GM12873 (cell line): ENCODE data around the gene ANKRD13C.

ENCODE experiments used
- TF ChIP-seq, protein P1 (sequence below): IDR thresholded peaks from 2 replicates; pipeline ENCODE4 v1.5.1; 2012; ENCODE audit warnings: low read depth, mild to moderate bottlenecking, moderate library complexity, low read length, control low read depth; ENCODE audit not compliant: insufficient read depth; ENCODE audit errors: missing control alignments

ANKRD13C gene

DNA sequence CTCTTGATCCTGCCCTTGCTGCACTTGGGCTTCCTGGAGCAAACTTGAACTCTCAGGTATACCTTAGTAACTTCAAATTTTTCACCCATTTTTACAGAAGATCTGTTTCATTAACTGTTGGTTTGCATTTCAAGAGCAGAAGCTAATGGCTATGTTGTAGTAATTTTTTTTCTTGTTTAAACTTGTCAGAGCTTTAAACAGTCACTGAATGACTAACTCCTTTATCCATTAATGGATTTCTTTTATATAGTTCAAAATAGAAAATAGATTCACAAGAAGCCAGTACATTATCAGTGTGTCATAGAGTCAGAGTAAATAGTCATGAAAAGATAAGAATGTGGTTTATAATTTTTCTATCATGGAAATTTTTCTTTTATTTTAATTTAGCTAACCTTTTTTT is 119.8 kb downstream of the ANKRD13C start:
- TF ChIP-seq, protein P1, sequence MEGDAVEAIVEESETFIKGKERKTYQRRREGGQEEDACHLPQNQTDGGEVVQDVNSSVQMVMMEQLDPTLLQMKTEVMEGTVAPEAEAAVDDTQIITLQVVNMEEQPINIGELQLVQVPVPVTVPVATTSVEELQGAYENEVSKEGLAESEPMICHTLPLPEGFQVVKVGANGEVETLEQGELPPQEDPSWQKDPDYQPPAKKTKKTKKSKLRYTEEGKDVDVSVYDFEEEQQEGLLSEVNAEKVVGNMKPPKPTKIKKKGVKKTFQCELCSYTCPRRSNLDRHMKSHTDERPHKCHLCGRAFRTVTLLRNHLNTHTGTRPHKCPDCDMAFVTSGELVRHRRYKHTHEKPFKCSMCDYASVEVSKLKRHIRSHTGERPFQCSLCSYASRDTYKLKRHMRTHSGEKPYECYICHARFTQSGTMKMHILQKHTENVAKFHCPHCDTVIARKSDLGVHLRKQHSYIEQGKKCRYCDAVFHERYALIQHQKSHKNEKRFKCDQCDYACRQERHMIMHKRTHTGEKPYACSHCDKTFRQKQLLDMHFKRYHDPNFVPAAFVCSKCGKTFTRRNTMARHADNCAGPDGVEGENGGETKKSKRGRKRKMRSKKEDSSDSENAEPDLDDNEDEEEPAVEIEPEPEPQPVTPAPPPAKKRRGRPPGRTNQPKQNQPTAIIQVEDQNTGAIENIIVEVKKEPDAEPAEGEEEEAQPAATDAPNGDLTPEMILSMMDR = no peak

DNA sequence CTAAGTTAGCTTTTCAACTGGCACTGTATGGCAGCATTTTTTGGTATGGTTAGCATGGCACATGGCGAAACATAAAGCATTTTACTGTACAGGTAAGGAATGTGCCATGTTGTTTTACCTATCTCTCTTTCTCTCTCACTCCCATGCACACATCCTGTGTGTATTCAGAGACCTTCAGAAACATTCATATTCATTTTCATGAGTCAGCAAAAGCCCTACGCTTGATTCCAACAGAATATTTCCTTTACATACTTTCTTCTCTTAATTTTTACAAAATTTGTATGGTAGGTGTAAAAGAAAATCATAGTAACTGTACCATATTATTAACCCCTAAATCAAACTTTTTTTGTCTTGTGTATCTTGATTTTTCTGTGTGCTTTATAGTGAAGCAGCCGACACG is 123.0 kb downstream of the ANKRD13C start:
- TF ChIP-seq, protein P1 = no peak

DNA sequence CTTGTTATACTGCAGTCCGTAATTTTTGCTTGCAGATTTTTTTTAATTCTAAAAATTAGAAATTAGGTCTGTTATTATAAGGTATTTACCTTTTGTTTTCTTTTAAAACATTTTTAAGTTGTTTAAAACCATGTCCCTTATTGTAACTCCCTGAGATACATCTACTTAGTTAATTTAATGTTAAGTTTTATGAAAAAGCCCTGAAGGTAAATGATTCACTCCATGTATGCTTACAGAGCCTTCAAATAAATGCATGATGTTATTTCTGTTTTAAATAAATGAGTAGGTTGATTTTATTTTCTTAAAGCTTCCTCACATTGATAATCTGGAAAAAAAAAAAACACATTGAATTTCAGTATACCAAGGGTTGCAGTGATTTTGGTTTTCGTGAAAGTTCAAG is 125.9 kb downstream of the ANKRD13C start:
- TF ChIP-seq, protein P1 = no peak

DNA sequence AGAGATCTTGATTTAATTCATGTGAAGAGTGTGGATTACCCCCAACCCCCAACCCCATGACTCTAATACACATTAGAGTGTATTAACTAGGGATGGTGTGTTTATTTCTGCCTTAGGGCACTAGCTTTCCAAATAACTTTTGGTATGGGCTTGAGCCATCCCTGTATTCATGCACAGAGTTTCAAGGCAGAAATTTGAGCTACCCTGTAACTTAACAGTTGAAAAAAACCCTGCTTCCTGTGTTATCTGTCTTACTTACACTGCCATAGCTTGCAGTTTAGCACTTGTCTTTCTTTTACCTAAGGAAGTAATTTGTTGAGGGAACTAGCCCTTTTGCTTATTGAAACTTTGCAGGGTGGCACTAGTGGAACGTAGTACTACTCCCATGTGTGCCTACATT is 127.1 kb downstream of the ANKRD13C start:
- TF ChIP-seq, protein P1 = no peak

DNA sequence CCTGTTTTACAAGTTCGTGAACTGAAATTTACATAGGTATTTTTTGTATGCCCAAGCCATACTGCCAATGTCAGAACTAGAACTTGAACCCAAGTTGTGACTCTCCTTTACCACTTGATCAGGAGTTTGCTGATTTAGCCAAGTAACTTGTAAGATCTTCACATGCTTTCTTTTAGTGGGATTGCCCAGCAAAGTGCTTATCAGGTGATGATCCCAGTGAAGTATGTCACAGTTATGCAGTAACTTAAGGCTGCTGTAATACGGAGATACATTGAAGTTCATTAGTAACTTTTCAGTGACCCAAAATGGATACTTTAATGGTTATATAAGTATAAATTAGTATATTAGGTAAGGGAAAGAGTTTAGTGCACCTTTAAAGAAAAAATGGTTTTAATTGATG is 129.6 kb downstream of the ANKRD13C start:
- TF ChIP-seq, protein P1 = no peak

DNA sequence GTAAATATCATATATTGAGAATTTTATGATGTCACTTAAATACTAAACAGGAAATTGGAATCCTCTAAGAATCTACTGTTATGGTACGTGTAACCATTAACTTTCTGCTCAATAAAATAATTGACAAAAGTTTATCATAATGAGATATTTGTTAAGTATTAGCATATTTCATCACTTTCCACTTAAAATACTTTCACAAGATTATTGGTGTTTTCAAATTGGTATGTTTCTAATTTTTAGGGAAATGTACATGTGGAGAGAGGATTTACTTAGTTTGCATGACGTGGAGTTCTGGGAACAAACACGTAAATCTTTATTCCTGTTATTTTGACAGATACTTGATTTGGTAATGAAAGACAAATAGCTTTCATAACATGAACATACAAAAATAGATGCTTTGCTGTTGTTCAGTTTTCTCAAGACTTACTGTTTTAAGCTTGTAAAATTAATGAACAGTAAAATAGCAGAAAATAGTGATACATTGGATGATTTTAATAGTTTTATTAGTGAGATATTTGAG is 131.7 kb downstream of the ANKRD13C start:
- TF ChIP-seq, protein P1 = no peak

DNA sequence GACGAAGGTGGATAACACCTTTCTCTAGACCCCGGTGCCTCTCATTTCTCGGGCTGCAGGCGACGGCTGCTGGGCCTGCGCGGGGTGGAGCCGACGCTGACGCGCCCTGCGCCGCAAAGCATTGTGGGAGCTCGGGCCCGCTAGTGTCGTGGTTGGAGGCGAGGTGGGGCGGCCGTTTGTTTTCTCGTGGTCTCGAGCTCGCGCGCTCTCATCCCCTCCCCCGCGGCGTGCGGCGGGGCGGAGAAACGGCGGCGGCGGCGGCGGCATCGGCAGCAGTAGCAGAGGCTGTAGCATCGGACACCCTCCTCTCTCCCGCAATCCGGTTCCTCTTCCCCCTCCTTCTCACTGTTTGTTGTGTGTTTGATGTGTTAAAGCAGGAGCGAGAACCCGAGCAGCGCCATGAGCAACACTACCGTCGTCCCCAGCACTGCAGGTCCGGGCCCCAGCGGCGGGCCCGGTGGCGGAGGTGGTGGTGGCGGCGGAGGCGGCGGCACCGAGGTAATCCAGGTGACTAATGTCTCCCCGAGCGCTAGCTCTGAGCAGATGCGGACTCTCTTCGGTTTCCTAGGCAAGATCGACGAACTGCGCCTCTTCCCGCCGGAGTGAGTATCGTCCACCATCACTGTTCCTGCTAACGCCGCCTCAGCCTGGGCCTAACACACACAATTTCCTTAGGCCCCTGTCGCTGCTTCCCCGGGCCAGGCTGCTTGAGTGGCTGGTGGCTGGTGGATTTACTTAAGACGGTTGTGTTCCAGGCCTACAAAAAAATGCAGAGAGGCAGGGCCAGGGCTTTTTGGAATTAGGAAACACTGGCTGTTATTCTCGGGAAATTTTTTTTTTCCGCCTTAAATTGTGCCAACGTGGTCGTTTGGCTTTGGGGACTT is 133.0 kb downstream of the ANKRD13C start, which contains the start of gene SRSF11:
TSS of gene SRSF11 (plus strand) at position 143 of the 884 bp plus-strand sequence. CDS start at position 400, 257 bp downstream.
- TF ChIP-seq, protein P1 = peak; percentile 4
